GM23338 (cell line): ENCODE data around the gene THOC7.

ENCODE experiments used
- CREB1 ChIP-seq: fragments of 250-450 bp; sonication (Bioruptor Pico); IDR thresholded peaks from 2 replicates; pipeline ENCODE4 v1.5.0; 2020; ENCODE audit warnings: low read depth, mild to moderate bottlenecking, moderate library complexity
- EZH2 ChIP-seq: fragments of 200-600 bp; sonication (generic); IDR thresholded peaks from one replicate; pipeline ENCODE4 v1.8.0; 2017; ENCODE audit warnings: antibody characterized with exemption, mild to moderate bottlenecking, low read depth; ENCODE audit not compliant: unreplicated experiment
- EZH2phosphoT487 ChIP-seq: fragments of 200-600 bp; sonication (generic); IDR thresholded peaks from one replicate; pipeline ENCODE4 v1.8.1; 2018; ENCODE audit warnings: antibody characterized with exemption; ENCODE audit not compliant: unreplicated experiment
- TF ChIP-seq, protein P1 (sequence below), 2 experiments: fragments of 200-600 bp in 1 of 2; sonication (generic) in 1 of 2; conservative IDR thresholded peaks; 2 replicates each; pipeline versions ENCODE4 v1.5.1 to v1.6.1; 2016 to 2017; ENCODE audit warnings: antibody characterized with exemption in 2 of 2, low read depth in 2 of 2, mild to moderate bottlenecking in 2 of 2, moderate library complexity in 1 of 2
- TF ChIP-seq, protein P2 (sequence below): IDR thresholded peaks from one replicate; pipeline ENCODE4 v1.6.1; 2018; ENCODE audit warnings: antibody characterized with exemption; ENCODE audit not compliant: unreplicated experiment

DNA sequence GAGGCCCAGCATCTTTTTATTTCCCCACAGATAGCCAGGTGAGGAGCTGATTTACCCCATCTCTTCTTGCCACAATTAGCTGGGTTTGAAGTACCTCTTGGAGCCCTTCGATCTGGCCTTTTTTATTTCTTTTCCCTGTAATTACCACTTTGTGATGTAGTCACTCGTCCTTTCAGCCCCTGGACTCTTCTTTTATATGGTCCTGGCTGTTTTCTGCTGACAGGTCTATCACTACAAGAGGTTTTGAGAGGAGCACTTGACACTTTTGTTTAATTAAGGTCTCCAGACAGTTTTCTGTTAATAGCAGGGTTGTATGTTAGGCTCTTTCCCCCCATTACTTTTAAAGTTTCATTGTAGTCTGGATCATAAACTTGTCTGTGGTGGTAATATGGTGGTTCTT is 11.9 kb upstream of the THOC7 start:
- no peak for TF ChIP-seq EZH2
- TF ChIP-seq, protein P1, sequence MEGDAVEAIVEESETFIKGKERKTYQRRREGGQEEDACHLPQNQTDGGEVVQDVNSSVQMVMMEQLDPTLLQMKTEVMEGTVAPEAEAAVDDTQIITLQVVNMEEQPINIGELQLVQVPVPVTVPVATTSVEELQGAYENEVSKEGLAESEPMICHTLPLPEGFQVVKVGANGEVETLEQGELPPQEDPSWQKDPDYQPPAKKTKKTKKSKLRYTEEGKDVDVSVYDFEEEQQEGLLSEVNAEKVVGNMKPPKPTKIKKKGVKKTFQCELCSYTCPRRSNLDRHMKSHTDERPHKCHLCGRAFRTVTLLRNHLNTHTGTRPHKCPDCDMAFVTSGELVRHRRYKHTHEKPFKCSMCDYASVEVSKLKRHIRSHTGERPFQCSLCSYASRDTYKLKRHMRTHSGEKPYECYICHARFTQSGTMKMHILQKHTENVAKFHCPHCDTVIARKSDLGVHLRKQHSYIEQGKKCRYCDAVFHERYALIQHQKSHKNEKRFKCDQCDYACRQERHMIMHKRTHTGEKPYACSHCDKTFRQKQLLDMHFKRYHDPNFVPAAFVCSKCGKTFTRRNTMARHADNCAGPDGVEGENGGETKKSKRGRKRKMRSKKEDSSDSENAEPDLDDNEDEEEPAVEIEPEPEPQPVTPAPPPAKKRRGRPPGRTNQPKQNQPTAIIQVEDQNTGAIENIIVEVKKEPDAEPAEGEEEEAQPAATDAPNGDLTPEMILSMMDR (conservative IDR thresholded peaks at IDR 0.05; ENCODE audit: low read depth in 2 of 2): no peak
- TF ChIP-seq EZH2phosphoT487: no peak
- TF ChIP-seq, protein P2, sequence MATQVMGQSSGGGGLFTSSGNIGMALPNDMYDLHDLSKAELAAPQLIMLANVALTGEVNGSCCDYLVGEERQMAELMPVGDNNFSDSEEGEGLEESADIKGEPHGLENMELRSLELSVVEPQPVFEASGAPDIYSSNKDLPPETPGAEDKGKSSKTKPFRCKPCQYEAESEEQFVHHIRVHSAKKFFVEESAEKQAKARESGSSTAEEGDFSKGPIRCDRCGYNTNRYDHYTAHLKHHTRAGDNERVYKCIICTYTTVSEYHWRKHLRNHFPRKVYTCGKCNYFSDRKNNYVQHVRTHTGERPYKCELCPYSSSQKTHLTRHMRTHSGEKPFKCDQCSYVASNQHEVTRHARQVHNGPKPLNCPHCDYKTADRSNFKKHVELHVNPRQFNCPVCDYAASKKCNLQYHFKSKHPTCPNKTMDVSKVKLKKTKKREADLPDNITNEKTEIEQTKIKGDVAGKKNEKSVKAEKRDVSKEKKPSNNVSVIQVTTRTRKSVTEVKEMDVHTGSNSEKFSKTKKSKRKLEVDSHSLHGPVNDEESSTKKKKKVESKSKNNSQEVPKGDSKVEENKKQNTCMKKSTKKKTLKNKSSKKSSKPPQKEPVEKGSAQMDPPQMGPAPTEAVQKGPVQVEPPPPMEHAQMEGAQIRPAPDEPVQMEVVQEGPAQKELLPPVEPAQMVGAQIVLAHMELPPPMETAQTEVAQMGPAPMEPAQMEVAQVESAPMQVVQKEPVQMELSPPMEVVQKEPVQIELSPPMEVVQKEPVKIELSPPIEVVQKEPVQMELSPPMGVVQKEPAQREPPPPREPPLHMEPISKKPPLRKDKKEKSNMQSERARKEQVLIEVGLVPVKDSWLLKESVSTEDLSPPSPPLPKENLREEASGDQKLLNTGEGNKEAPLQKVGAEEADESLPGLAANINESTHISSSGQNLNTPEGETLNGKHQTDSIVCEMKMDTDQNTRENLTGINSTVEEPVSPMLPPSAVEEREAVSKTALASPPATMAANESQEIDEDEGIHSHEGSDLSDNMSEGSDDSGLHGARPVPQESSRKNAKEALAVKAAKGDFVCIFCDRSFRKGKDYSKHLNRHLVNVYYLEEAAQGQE: no peak
- no peak for TF ChIP-seq CREB1
